Osteoblast (primary cell): ENCODE data around the gene USP22. TPM values are rescaled to one million over a fixed set of nuclear protein-coding genes. Genes with fewer than 3 reads are reported as not detected.
"Not testable (repeated sequence)": the region's sequence is repeated elsewhere in the genome, so short reads cannot be mapped to it uniquely, and the experiment has no call there.

Experiments
- DNase-seq: peaks from one replicate; pipeline ENCODE4 v3.0.0; 2011; ENCODE audit warnings: low spot score, mixed read lengths; ENCODE audit not compliant: insufficient read length; ENCODE audit errors: missing footprints
- H2AFZ ChIP-seq: 2 replicates; pipeline ENCODE4 v1.6.0; 2011; ENCODE audit warnings: mild to moderate bottlenecking, low read length
- H3K27ac ChIP-seq: 2 replicates; pipeline ENCODE4 v1.5.1; 2011; ENCODE audit warnings: mild to moderate bottlenecking, low read depth, low read length, moderate library complexity
- H3K27me3 ChIP-seq: 2 replicates; pipeline ENCODE4 v1.6.0; 2012; ENCODE audit warnings: mild to moderate bottlenecking, control low read depth, inconsistent platforms, low read length, moderate library complexity; ENCODE audit not compliant: insufficient read depth
- H3K36me3 ChIP-seq: 2 replicates; pipeline ENCODE4 v1.5.1; 2011; ENCODE audit warnings: mild to moderate bottlenecking, low read length, control low read depth, moderate library complexity; ENCODE audit not compliant: insufficient read depth
- H3K4me1 ChIP-seq: 2 replicates; pipeline ENCODE4 v1.5.1; 2011; ENCODE audit warnings: mild to moderate bottlenecking, low read length, control low read depth, moderate library complexity; ENCODE audit not compliant: insufficient read depth
- H3K4me2 ChIP-seq: 2 replicates; pipeline ENCODE4 v1.6.0; 2011; ENCODE audit warnings: mild to moderate bottlenecking, low read length; ENCODE audit not compliant: insufficient read depth
- H3K4me3 ChIP-seq: fragments of 200-600 bp; sonication (generic); 3 replicates; pipeline ENCODE4 v1.5.1; 2012; ENCODE audit warnings: mild to moderate bottlenecking, low read length, inconsistent platforms; ENCODE audit not compliant: insufficient read depth
- H3K79me2 ChIP-seq: 2 replicates; pipeline ENCODE4 v1.6.0; 2012; ENCODE audit warnings: mild to moderate bottlenecking, low read length, control low read depth, inconsistent platforms; ENCODE audit not compliant: insufficient read depth
- H3K9me3 ChIP-seq: 2 replicates; pipeline ENCODE4 v1.5.1; 2011; ENCODE audit warnings: low read depth, low read length, control low read depth
- H4K20me1 ChIP-seq: 2 replicates; pipeline ENCODE4 v1.6.0; 2012; ENCODE audit warnings: mild to moderate bottlenecking, low read length, control low read depth; ENCODE audit not compliant: insufficient read depth
- total RNA-seq: library from RNA; depleted of rRNA; stranded (reverse); fragments of >200 nt; gene quantifications from 2 replicates; pipeline ENCODE4 v1.2.3, GENCODE V29; 2012
- TF ChIP-seq, protein P1 (sequence below): IDR thresholded peaks from 2 replicates; pipeline ENCODE4 v1.5.1; 2011; ENCODE audit warnings: mild to moderate bottlenecking, low read depth, low read length, moderate library complexity; ENCODE audit errors: extremely low read depth

USP22 gene
- total RNA-seq, 1 donor, result 293 TPM

DNA sequence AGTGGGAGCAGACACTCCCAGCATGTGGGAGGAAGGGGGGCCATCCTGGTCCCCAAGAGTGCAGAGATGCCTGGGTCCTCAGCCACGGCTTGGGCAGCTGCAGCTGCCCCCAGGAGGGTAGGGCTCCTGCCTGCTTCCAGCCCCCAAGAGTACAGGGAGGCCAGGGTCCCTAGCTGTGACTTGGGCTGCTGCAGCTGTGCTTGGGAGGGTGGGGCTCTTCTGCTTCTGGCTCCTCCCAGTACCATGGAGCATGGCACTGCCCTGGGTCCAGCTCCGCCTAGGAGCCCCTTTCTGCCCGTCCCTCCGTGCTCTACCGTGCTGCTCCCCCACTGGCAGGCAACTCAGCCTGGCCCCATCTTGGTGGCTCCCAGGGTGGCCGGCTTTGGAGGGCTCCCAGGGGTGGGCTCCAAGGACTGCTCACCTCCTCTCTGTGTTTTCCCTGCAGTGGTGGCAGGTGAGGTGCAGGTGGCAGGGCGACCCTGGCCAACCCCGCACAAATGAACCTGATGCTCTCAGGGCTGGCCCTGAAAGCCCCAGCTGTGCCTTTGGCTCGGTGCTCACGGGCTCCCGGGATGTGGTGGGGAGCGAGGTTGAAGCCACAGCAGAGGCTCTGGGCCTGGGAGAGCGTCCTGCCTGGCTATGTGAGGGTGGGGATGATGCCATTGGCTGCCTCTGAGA, 18.5 kb upstream of the USP22 start:
- Histone ChIP-seq H3K4me3 (no peak overlapping the region), H3K79me2 (no peaks in the 10 kb centered on the region), H3K27ac (no peak overlapping the region), H3K36me3 (no peaks in the 10 kb centered on the region), H3K9me3 (no peaks in the 10 kb centered on the region), H2AFZ (no peak overlapping the region), H3K4me1 (no peaks in the 10 kb centered on the region), H3K4me2 (no peak overlapping the region), H3K27me3 (no peaks in the 10 kb centered on the region), H4K20me1 (no peaks in the 10 kb centered on the region)
- TF ChIP-seq, protein P1, sequence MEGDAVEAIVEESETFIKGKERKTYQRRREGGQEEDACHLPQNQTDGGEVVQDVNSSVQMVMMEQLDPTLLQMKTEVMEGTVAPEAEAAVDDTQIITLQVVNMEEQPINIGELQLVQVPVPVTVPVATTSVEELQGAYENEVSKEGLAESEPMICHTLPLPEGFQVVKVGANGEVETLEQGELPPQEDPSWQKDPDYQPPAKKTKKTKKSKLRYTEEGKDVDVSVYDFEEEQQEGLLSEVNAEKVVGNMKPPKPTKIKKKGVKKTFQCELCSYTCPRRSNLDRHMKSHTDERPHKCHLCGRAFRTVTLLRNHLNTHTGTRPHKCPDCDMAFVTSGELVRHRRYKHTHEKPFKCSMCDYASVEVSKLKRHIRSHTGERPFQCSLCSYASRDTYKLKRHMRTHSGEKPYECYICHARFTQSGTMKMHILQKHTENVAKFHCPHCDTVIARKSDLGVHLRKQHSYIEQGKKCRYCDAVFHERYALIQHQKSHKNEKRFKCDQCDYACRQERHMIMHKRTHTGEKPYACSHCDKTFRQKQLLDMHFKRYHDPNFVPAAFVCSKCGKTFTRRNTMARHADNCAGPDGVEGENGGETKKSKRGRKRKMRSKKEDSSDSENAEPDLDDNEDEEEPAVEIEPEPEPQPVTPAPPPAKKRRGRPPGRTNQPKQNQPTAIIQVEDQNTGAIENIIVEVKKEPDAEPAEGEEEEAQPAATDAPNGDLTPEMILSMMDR, result no peak
- no peak for DNase-seq

DNA sequence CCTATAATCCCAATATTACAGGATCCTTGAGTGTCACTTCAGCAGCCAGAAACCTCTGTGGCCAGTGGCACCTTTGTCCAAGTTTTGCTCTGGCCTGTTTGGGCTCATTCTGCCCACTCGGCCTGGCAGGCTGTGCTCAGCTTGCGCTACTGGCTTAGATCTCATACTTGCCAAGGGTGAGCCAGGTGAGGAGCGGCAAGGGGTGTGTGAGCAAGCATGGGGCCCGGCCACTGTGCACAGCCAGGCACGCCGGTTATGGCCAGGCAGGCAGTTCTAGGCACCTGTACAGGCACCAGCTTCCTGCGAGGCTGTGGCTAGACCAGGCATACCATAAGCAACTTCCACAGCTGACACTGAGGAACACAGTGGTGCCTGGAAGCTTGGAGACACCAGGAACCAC, 16.9 kb upstream of the USP22 start:
- Histone ChIP-seq H3K4me2 (no peak overlapping the region), H3K79me2 (no peaks in the 10 kb centered on the region), H3K36me3 (no peaks in the 10 kb centered on the region), H3K27me3 (no peaks in the 10 kb centered on the region), H3K9me3 (no peaks in the 10 kb centered on the region), H3K27ac (no peak overlapping the region), H4K20me1 (no peaks in the 10 kb centered on the region), H2AFZ (no peak overlapping the region), H3K4me1 (no peaks in the 10 kb centered on the region), H3K4me3 (no peak overlapping the region)
- TF ChIP-seq, protein P1, result no peak
- no peak for DNase-seq

DNA sequence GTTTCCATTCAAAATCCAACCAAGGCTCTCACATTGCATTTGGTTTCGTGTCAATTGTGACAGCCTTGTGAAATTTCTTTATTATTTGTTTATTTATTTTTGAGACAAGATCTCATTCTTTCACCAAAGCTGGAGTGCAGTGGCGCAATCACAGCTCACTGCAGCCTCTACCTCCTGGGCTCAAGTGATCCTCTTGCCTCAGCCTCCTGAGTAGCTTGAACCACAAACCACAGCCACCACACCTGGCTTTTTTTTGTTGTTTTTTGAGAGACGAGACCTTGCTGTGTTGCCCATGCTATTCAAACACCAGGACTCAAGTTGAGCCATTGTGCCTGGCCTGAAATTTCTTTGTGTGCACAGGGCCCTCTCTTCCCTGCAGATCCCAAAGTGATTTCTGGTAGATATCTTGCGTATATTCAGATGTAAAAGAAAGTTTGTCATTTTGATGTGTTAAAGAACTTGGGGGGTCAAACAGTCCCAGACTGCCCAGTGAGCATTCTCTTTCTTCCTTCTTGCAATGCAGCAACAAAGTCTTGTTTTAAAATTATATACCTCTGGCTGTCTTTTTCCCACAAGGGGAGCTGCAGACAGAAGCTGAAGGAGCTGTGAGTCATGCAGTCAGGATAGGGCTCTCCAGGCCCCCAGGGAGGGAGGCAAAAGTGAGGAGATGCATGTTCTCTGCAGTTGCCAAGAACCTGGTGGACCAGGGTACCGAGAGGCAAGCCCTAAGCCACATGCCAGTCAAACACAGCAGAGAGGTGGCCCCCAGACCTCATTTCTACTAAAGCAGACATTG, 15.5 kb upstream of the USP22 start:
- peak; percentile 94 for DNase-seq
- H3K27ac ChIP-seq, result no peak overlapping the region
- no peaks in the 10 kb centered on the region for H3K27me3 ChIP-seq
- H3K4me2 ChIP-seq, result no peak overlapping the region
- H3K79me2 ChIP-seq, result no peaks in the 10 kb centered on the region
- no peak overlapping the region for H2AFZ ChIP-seq
- TF ChIP-seq, protein P1, result peak; percentile 41
- no peaks in the 10 kb centered on the region for H3K4me1 ChIP-seq
- H3K36me3 ChIP-seq, result no peaks in the 10 kb centered on the region
- H3K9me3 ChIP-seq, result no peaks in the 10 kb centered on the region
- H3K4me3 ChIP-seq, result no peak overlapping the region
- H4K20me1 ChIP-seq, result no peaks in the 10 kb centered on the region

DNA sequence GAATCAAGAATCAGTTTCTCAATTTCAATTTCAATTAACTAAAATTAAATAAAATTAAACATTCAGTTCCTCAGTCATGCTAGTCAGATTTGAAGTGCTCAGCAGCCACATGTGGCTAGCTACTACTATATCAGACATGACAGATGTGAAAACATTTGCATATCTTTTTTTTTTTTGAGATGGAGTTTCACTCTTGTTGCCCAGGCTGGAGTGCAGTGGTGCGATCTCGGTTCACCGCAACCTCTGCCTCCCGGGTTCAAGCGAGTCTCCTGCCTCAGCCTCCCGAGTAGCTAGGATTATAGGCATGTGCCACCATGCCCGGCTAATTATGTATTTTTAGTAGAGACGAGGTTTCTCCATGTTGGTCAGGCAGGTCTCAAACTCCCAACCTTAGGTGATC, 10.2 kb upstream of the USP22 start:
- not testable (repeated sequence) for H3K4me3 ChIP-seq, H3K27me3 ChIP-seq, DNase-seq, H3K9me3 ChIP-seq, H3K27ac ChIP-seq, H3K36me3 ChIP-seq, H3K4me2 ChIP-seq, H3K4me1 ChIP-seq, H3K79me2 ChIP-seq, H2AFZ ChIP-seq, H4K20me1 ChIP-seq
